Adipose tissue (tissue), 3 donors: ENCODE data around the gene GSKIP. TPM values are rescaled to one million over a fixed set of nuclear protein-coding genes. Genes with fewer than 3 reads are reported as not detected.

Experiments used
- H3K27ac ChIP-seq: one replicate; pipeline ENCODE4 v1.5.1; 2013; ENCODE audit warnings: low read depth, low read length
- WGBS, 3 donors: extraction: QIAGEN DNeasy Blood & Tissue Kit; methylation state at CpG; one replicate each; pipeline ENCODE4 v1.1.7; 2013; 5-methylcytosine and 5-hydroxymethylcytosine counted together
- polyA plus RNA-seq, 3 donors: library from polyadenylated mRNA; stranded (reverse); fragments of 200-250 nt; gene quantifications; one replicate each; pipeline ENCODE4 v1.2.3, GENCODE V29; 2013
- donor health status: healthy with polysubstance abuse.
- donor health status: Bipolar disorder and iron deficiency.
- donor health status: healthy.

The GSKIP gene
- polyA plus RNA-seq, 3 donors = 6.2 to 17.3 (median 13.4) TPM

DNA sequence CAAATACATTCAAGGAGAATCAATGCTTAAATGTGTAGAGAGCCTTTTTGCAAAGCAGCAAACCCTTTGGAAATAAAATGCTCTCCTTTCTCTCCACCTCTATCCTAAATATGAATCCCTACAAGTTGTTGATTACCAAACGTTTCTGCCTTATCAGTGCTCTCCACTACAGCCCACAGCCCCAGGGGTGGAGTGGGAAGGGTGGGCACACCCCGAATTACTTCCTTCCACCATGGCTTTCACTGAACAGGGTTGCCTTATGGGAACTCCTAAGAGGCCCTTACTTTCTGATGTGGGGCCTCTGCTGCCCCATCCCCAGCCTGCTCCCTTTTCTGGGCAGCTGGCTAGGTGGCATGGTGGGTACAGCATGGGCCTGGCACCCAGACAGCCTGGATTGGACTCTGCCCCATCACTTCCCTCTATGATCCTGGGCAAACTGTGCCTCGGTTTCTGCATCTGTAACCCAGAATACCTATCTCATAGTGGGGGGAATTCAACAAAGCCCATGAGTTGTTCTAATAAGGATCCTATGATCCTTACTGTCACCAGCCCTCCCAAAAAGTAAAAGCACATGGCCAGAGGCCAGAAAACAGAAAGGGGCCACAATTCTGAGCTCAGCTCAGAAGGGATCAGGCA, 44.7 kb downstream of the GSKIP start:
- H3K27ac ChIP-seq = no peak overlapping the region
- 46 to 63% (median 51%) methylated on average over 3 of the region's 3 CpGs for WGBS, 3 donors

DNA sequence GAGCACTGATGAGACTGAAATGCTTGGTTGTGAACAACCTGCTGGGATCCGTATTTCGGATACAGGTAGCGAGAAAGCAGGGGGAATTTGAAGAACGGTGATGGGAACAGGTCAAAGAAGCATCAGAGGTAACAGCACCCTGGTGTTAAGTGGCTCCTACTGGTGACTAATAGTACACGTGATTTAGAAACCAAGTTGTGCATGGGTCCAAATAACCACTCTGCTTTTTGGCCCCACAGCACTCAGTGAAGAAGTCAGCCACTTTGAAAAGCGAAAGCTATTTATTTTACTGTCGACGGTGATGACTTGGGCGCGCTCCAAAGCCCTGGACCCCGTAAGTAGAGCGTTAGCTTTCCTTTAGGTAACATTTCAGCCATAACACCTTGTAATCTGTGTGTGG, 45.3 kb downstream of the GSKIP start:
- H3K27ac ChIP-seq = no peak overlapping the region
- WGBS, 3 donors = 83 to 93% (median 86%) methylated on average over 12 of the region's 12 CpGs

DNA sequence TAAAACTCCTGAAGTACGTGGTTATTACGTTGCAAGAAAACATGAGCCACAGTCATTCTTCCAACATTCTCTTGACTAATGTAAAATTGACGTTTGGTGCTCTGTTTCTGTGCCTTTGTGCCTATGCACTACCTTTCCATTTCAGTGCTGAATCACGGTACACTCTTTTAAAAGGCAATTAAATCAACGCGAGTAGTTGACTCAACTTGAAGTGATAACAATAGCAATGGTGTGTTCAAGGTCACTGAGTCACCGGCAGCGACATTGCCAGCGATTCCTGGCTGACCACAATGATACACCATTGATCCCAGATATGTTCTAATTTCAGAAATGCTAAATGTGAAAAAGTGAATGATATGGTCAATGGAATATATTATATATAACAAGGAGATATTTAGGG, 46.4 kb downstream of the GSKIP start:
- WGBS, 3 donors = 58 to 80% (median 75%) methylated on average over 9 of the region's 9 CpGs
- H3K27ac ChIP-seq = no peak overlapping the region

DNA sequence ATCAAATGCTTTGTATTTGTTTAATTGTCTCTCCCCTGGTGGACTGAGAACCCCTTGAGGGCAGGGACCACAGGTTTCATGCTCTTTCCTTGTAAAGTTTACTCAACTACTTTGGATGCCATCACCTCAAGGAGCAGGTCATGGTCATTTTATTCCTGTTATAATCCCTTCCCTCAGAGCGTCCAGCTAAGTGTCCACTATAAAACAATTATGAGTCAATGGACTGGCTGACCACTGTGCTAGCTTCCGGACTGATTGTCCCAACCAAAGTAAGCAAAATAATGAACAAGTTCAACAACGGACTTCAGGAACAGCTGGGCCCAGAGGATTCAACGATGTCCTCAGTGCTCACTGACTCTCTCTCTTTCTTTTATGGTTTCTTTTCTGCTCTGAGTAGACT, 46.8 kb downstream of the GSKIP start:
- 88 to 95% (median 90%) methylated on average over 4 of the region's 4 CpGs for WGBS, 3 donors
- no peak overlapping the region for H3K27ac ChIP-seq

DNA sequence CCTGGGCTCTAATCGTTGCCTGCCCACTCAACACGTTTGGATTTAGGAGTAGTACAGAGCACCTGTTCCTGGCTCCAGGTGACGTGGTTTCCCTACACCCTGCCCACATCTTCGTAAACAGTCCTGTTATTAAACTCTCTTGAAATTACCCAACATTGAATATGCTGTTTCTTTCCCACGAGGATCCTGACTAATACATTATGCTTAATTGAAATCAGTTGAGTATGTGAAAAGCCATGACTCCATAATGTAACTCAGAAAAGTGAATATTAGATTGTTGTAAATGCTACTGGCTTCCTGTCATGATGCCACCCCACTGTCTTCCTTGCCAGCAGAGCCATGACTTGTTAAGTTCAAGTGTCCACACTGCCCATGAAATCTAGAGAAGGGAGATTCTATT, 50.2 kb downstream of the GSKIP start:
- no peak overlapping the region for H3K27ac ChIP-seq
- WGBS, 3 donors = 81 to 87% (median 83%) methylated on average over 5 of the region's 5 CpGs

DNA sequence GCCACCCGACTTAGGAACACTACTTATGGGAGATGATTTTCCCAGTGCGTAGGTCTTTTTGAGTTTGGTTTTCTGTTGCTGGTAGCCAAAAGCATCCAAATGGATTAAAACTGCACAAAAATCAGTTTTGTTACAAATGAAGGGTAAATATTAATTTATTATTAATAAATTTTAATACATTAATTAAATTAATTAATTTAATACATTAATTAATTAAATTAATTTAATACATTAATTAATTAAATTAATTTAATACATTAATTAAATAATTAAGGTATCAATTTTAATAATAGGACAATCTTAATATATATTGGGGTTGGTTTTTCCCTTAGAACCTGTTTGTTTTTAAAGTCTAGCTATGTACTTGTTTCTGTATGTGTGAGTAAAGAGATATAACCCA, 52.2 kb downstream of the GSKIP start:
- no peak overlapping the region for H3K27ac ChIP-seq
- WGBS, 3 donors = 88 to 100% (median 93%) methylated on average over 2 of the region's 2 CpGs

DNA sequence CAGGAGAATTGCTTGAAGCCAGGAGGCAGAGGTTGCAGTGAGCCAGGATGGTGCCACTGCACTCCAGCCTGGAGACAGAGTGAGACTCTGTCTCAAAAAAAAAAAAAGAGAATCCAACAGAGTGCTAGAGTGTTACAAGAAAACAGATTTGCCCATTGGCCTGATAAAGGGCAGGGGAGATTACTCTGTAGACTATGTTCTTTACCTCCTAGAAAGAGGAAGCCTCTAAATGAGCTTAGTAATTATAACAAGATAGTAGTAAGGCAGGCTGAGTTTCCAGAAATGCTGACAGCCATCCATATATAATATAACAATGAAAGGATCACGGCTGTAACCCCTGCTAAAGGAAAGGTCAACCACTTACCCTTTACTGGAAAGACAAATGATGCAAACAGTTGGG, 53.0 kb downstream of the GSKIP start:
- WGBS, 3 donors = 56 to 91% (median 68%) methylated on average over 1 of the region's 1 CpG

DNA sequence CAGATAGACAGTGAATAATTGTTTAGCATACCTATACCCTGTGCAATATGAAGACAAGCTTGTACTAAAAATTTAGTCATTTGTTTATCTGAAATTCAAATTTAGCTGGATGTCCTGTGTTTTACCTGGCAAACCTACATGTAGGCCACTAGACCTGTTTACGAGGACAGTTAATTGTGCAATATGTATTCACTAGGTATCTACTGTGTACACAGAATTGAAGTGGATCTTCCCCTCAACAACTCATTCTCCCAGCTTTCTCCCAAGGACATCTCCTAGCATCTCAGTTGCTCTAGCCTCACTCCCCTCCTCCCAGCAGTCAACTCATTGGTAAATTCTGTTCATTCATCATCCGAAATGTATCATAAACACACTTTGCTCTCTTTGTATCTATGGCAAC, 53.9 kb downstream of the GSKIP start:
- WGBS, 3 donors = 90 to 96% (median 92%) methylated on average over 2 of the region's 2 CpGs
- H3K27ac ChIP-seq = no peak overlapping the region

More for the DNA sequence above, 53.0 kb downstream of the GSKIP start:
- no peak overlapping the region for H3K27ac ChIP-seq

DNA sequence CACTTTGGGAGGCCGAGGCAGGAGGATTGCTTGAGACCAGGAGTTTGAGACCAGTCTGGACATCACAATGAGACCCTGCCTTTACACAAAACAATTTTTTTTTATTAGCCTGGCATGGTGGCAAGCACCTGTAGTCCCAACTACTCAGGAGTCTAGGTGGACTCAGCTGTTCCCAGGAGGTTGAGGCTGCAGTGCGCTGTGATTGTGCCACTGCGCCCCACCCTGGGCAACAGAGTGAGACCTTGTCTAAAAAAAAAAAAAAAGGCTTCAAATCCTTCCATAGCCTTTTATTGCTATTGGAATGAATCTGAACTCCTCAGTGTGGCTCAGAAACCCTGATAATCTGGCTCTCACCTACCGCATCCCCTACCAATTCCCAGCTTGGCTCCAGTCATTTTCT, 54.7 kb downstream of the GSKIP start:
- H3K27ac ChIP-seq = no peak overlapping the region
- 94 to 99% (median 97%) methylated on average over 4 of the region's 4 CpGs for WGBS, 3 donors

DNA sequence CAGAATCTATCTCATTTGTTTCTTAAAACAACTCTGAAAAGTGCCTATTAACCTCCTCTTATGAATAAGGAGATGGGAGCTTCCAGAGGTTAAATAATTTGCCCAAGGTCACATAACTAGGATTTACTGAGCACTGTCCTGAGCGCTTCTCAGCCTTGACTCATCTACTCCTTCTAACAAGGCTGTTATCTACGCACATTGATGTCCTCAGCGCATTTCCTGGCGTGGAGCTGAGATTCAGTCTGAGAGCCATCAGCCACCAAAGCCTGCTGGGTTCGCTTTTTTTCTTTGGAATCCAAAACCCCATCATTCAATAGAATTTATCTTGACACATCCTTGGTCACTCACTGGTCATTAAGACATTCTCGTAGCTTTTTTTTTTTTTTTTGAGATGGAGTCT, 57.9 kb downstream of the GSKIP start:
- 81 to 84% (median 83%) methylated on average over 6 of the region's 6 CpGs for whole genome bisulfite sequencing, 3 donors
- no peak overlapping the region for H3K27ac ChIP-seq

DNA sequence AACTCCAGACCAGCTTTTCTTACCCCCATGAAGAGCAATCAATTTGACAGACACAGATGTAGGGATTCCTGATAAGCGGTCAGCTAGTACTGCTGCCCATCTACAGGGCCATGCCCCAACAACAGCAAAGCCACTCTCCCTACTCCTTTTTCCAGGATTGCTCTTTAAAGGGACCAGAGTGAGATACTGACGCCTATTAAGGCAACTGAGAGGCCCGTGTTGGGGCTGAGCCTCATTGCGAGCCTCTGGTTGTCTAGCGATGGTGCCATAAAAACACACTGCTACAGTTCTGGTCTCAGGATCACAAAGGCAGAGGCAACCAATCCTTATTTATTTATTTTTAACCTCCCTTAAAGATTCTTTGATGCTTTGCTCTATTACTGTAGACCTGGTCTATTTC, 59.7 kb downstream of the GSKIP start:
- WGBS, 3 donors = 83 to 94% (median 90%) methylated on average over 5 of the region's 5 CpGs
- H3K27ac ChIP-seq = no peak overlapping the region

DNA sequence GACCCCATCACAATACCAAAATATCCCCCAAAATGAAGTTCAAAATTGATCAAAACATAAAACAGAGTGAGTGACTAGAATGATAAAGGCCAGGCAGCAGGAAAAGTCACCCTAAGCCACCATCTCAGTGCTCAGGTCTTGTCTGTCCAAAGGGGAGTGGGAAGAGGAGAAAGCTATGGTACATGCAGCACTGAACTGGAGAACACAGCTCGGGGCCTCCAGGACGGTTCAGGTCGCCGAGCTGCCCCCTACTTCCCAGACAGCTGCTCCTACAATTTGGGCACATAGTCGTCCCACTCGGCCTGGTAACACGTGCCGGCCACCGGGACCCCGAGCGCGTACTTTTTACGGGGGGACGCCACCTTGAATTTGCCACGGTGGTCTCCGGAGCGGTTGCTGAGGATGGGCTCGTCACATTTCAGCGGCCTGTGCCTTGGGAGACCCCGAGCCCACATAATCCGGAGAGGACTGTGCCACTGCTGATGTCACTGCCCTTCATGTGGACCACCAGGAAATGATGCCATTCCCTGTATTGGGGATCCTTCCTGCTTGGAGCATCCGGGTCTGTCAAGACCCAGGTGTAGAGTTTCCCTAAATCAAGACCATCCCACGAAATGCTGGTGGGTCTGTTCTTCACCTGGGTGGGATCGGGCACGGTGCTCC, 60.3 kb downstream of the GSKIP start:
- WGBS, 3 donors = 42 to 61% (median 48%) methylated on average over 25 of the region's 25 CpGs
- no peak overlapping the region for H3K27ac ChIP-seq

DNA sequence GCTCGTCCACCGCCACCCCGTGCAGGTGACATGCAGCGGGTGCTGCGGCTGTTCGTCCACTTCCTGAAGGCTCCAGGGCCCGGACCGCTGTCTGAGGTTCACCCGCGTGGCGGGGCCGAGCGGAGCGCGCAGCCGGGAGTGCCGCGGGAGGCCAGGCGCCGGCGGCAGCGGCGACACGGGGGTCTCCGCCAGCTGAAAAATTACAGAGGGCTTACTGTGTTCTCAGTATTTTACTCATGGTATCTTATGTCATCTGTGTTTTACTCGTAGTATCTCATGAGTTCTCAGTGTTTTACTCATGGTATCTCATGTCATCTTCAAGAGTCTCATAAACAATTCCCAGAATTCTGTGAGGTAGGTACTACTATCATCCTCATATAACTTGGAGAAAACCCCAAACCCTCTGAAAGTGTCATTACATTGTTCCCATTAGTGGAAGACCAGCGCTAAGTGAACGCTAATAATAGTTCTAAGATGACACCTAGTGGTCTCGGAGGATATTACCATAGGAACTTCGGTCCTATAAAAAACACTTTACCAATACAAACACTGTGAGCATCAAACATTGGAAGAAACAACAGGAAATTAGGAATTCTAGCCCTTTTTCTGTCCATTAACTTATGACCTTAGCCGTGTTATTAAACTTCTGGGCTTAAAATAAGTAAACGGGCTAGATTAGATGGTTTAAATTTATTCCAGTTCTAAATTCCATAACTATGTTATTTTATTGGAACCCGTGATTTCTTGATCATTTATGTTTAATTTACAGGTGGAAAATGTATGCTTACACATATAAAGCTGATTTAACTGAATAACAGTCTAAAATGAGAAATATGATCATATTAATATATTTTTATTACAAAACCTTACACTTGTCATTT, 61.0 kb downstream of the GSKIP start:
- 3 to 4% (median 4%) methylated on average over 33 of the region's 33 CpGs for WGBS, 3 donors
- H3K27ac ChIP-seq = no peak overlapping the region

DNA sequence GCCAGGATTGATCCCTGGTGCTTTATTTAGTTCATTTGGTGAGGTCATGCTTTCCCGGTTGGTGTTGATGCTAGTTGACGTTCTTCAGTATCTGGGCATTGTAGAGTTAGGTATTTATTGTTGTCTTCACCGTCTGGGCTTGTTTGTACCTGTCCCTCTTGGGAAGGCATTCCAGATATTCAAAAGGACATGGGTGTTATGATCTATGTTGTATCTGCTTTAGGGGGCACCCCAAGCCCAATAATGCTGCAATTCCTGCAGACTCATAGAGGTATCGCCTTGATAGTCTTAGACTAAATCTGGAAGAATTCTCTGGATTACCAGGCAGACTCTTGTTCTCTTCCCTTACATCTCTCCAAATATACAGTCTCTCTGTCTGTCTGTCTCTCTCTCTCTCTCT, 70.7 kb downstream of the GSKIP start:
- 48 to 87% (median 79%) methylated on average over 4 of the region's 4 CpGs for WGBS, 3 donors
- no peak overlapping the region for H3K27ac ChIP-seq

Other genes with a start within 250 kb of the GSKIP start
- 10 to 100 TPM in 1 of 3 donors, 1 to 10 TPM in 2; 4.2 to 22.6 (median 9.4) TPM for gene BDKRB2, start 158.7 kb upstream of the GSKIP start, polyA plus RNA-seq
- 10 to 100 TPM in 1 of 3 donors, 1 to 10 TPM in 2; 1.2 to 18.1 (median 4.4) TPM for gene BDKRB1, start 107.3 kb upstream of the GSKIP start, polyA plus RNA-seq
- 1 to 10 TPM; 3.5 to 5.2 (median 4.4) TPM for gene ATG2B, start 185 bp upstream of the GSKIP start, polyA plus RNA-seq
- 1 to 10 TPM in 2 of 3 donors, under 1 TPM in 1; 0.28 to 2.4 (median 1.1) TPM for gene AK7, start 28.6 kb downstream of the GSKIP start, polyA plus RNA-seq
- 10 to 100 TPM; 40.1 to 70.7 (median 45.3) TPM for gene PAPOLA, start 138.9 kb downstream of the GSKIP start, polyA plus RNA-seq